ENCODE results near the gene TIGD2.
"Not testable (repeated sequence)": the region's sequence is repeated elsewhere in the genome, so short reads cannot be mapped to it uniquely, and the experiment has no call there.

TIGD2 gene

GRCh38 chr4:89119836-89120235 is 8.5 kb downstream of the TIGD2 start:
- no peak for DNase-seq (ENCODE audit: low read depth in 2 of 2)

GRCh38 chr4:89121387-89122068 is 10.2 kb downstream of the TIGD2 start:
- DNase-seq (ENCODE audit: low read depth in 2 of 2) = no peak

DNA sequence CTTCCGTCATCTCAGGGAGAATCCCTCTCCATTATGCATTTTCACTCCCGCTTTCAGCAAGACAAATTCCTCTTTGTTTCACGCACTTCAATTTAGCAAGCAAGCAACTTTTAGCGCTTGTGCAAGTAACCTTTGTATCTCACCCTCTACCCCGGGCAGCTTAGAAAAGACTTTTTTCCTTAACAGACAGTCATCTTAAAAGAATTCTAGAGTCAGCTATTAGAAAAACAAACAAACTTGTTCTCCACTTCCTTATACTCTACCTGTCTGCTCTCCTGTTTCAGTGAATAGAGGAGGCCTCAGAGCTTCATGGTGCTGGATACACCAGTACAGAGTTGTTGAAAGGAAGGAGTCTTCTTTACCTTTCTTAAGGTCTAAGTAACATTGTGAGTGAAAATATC is 12.1 kb downstream of the TIGD2 start:
- no peak for DNase-seq (ENCODE audit: low read depth in 2 of 2)

DNA sequence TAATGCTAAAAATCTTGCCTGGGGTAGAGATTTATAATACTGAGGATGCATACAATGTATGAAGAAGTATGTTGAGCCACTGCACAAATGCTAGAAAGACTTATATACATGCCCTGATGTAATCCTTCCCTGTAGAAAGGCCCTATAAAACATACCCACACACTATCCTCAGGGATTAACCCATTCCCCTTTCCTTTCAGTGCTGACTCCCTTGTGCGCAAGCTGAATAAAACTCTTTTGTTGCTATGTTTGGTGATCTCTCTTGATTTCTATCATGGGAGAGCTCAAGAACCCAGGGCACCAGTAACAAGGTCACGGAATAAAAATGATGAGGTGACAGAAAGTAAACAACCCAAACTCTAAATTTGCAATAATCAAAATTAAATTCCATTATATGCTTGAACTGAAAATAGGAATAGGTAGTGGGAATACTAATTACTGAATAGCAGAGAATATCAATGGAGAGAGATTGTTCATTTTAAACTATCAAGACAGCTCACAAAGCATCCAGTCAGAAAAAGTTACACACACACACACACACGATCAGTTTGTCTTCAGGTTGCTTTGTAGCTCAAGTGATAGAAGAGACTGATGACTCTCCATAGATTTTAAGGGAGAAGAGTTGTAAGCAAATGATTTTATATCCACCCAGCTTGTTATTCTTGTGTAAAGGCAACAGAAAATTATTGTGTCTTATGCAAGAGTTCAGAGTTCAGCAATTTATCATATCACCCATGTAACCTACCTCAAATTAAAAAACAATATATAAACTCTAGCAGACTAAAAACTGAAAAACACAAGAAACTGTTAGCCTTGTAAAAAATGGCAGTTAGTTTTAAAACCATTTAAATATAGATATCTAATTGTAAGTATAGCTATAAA is 14.8 kb downstream of the TIGD2 start:
- no peak for DNase-seq (ENCODE audit: low read depth in 2 of 2)

- no peak for DNase-seq (ENCODE audit: low read depth in 2 of 2)
These were observed 17.8 kb downstream of the TIGD2 start for GRCh38 chr4:89129080-89129640.

GRCh38 chr4:89134775-89135319 is 23.5 kb downstream of the TIGD2 start:
- DNase-seq (ENCODE audit: low read depth in 2 of 2) = peak; percentile 59 to 64

- no peak for DNase-seq (ENCODE audit: low read depth in 2 of 2)
These were observed 25.2 kb downstream of the TIGD2 start for GRCh38 chr4:89136525-89136924.

- DNase-seq (ENCODE audit: low read depth in 2 of 2) = no peak
These were observed 25.9 kb downstream of the TIGD2 start for GRCh38 chr4:89137231-89137630.

GRCh38 chr4:89137695-89138094 is 26.4 kb downstream of the TIGD2 start:
- no peak for DNase-seq (ENCODE audit: low read depth in 2 of 2)

DNA sequence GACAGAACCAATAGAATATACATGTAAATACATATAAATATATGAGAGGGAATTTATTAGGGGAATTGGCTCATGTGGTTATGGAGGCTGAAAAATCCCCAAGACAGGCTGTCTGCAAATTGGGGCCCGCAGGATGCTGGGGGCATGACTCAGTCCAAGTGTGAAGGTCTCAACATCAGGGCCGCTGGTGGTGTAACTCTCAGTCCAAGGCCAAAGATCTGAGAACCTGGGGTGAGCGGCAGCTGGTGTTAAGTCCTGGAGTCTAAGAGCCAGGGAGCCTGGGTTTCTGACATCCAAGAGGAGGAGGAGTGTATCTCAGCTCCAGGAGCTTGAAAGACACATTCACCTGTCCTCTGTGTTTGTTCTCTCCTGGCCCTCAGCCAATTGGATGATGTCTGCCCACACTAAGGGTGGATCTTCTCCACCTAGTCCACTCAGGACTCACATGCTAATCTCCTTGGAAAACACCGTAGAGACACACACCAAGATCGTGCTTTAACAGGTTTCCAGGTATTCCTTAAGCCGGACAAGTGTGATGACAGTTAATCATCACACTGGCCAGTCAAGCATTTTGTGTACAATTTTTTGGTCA is 28.9 kb downstream of the TIGD2 start:
- no peak for DNase-seq (ENCODE audit: low read depth in 2 of 2)

GRCh38 chr4:89142691-89143669 is 31.6 kb downstream of the TIGD2 start:
- no peak for DNase-seq (ENCODE audit: low read depth in 2 of 2)

DNA sequence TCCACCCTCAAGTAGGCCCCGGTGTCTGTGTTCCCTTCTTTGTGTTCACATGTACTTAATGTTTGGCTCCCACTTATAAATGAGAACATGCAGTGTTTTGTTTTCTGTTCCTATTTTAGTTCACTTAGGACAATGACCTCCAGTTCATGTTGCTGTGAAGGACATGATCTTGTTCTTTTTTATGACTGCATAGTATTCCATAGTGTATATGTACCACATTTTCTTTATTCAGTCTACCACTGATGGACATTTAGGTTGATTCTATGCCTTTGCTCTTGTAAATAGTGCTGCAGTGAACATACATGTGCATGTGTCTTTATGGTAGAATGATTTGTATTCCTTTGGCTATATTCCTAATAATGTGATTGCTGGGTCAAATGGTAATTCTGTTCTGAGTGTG is 33.3 kb downstream of the TIGD2 start:
- DNase-seq (ENCODE audit: low read depth in 2 of 2) = not testable (repeated sequence)

DNA sequence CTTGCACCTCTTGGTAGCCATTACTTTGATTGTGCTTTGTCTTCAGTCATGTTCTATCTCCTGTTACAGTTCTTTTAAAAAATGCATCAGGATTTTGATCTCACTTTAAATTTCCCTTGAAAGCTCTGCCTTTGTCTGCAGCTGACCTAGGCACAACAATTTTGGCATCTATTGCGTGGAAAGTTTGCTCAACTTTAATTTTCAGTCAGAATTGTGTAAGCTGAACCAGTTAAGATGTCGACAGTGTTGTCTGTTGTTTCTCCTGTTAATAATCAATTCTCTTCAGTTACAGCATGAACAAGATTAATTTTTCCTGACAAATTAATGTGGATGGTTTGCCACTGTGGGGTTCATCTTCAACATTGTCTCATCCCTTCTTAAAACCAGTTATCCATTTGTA is 34.9 kb downstream of the TIGD2 start:
- DNase-seq (ENCODE audit: low read depth in 2 of 2) = no peak

DNA sequence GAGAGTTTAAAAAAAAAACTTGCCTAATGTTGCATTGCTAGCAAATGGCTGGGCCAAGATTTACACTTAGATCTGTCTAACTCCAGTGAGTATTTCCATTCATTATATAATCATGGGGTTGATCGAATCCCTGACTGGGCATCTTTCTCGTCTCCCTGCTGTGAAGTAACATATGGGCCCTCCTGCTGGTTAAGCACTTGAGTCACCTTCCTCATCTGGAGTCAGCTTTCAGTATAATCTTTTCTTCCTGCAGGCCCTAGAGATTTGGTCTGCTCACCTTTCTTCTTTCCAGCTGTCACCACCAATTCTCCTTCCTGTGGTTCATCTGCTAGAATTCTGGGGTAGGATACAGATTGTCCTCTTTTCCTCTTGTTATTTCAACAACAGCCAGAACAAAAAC is 41.6 kb downstream of the TIGD2 start:
- DNase-seq (ENCODE audit: low read depth in 2 of 2) = no peak

DNA sequence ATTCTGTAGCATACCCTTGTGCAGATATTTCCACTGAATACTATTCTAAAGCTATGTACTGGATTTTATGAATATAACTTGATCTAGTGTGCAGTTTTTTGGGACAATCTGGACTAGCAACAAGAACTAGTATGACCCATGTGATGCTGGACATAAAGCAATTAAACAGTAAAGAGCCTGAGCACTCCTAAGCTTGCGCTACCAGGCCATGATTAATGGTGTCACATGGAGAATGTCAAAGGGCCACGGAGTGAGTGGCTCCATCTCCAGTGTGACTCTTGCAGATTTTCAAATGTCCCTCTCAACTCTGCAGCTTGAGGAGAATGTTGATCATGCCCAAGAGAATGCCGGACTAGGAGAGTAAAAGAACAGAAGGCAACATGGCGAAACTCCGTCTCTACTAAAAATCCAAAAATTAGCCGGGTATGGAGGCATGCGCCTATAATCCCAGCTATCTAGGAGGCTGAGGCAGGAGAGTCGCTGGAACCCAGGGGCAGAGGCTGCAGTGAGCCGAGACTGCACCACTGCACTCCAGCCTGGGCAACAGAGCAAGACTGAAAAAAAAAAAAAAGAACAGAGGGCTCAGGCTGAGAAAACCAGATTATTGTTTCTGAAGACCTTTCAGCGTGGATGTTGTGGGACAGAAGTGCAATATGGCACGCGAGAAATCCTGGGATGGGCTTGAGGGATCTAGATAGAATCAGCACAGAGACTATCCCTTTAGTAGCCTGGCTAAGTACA is 45.0 kb downstream of the TIGD2 start:
- DNase-seq (ENCODE audit: low read depth in 2 of 2) = no peak

DNA sequence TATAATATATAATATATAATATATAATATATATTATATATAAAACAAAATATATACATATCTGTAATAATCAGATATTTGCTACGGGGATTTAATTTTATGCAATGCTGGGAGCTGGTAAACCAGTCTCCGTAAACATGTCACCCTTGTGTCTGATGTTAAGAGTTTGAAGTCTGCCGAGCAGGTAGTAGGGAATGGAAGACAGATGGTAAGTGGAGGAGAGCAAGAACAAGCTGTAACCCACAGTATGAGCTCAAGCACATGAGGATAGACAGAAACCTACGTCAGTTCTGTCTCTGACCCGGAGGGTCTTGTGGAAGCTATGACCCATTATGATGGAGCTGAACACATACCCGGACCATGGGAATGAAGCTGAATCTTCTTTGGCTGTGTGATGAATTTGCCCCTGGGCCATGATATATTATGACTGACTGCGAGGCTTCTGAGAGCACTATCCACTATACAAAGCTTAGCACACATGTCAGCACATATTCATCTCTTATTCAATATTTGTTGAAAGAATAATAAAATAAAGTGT is 46.2 kb downstream of the TIGD2 start:
- no peak for DNase-seq (ENCODE audit: low read depth in 2 of 2)

GRCh38 chr4:89158884-89159503 is 47.7 kb downstream of the TIGD2 start:
- peak; percentile 9 to 29 for DNase-seq (ENCODE audit: low read depth in 2 of 2)

DNA sequence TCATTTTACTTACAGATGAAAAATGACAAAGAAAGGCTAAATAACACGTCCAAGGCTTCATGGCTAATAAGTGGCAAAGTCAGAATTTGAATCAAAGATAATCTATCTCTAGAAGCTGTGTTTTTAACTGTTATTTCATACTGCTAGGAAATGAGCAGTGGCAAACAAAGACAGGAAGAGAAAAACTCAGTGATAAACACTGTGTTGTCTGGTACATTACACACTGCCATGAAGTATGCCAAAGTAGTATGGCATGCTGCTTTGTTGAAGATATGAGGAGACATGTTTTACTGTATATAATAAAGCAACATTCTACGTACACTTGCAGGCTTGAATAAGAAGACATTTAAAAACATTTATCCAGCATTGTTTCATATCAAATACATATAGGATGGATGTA is 49.5 kb downstream of the TIGD2 start:
- no peak for DNase-seq (ENCODE audit: low read depth in 2 of 2)

DNA sequence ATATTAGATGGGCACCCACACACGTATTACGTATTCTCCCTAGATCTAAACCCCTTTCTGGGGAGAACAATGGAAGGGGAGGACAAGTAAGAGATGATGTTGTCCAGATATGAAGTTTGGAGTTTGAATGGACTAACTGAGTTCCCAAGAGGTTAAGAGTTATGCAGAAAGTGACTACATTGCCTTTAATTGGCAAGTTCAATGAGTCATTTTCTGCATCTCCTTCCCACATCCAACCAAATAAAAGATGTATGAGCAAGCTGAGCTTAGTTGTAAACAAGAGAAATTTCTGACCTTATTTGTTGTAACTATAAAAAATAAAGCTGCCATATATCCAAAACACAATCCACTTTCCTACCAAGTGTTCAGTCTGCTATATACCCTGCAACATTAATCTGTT is 50.5 kb downstream of the TIGD2 start:
- no peak for DNase-seq (ENCODE audit: low read depth in 2 of 2)

- DNase-seq (ENCODE audit: low read depth in 2 of 2) = no peak
These were observed 51.2 kb downstream of the TIGD2 start for GRCh38 chr4:89162496-89162895.
